HepG2 (cell line): ENCODE measurements around the gene TFAP2D. TPM values are rescaled to one million over a fixed set of nuclear protein-coding genes. Genes with fewer than 3 reads are reported as not detected.

Experiments
- polyA plus RNA-seq, 8 experiments: library from polyadenylated mRNA; depleted of rRNA in 3 of 8; stranded (reverse) in 7 of 8; unstranded in 1 of 8; fragments of >200 nt; fragmentation: Illumina TruSeq in 4 of 8; extraction: Trizol in 4 of 8; gene quantifications; 2 replicates each; pipeline versions ENCODE4 v1.2.1 to v1.2.3, GENCODE V29; 2011 to 2016; ENCODE audit warnings: low read depth in 4 of 8, missing spikeins in 1 of 8, mixed read lengths in 1 of 8; ENCODE audit not compliant: insufficient read depth in 1 of 8
- total RNA-seq, 5 experiments: library from RNA; depleted of rRNA; stranded (reverse); fragments of >200 nt; fragmentation: Illumina TruSeq; extraction: Trizol; gene quantifications; 2 replicates each; pipeline ENCODE4 v1.2.3, GENCODE V29; 2016; ENCODE audit warnings: low read depth in 1 of 5

Gene TFAP2D
- total and polyA plus RNA-seq, 2 of the 13 experiments (the other 11 are each of a cell fraction or from before 2014, with no cell fraction given): not detected

Other genes with a start within 250 kb of the TFAP2D start
- gene TFAP2B, start 105.3 kb downstream of the TFAP2D start, total RNA-seq (2016; rRNA removed; fragmentation: Illumina TruSeq; extraction: Trizol): not detected in 2 replicates
- not detected in 2 replicates for gene TFAP2B, start 105.3 kb downstream of the TFAP2D start, polyA plus RNA-seq (2011; rRNA removed)